Nucleus accumbens (tissue), 56 donors: Measurements from ENCODE around the gene GNL3.
A peak's percentile ranks its signal among the peaks of the same experiment; 100 is the strongest.
"Not testable (repeated sequence)": the region's sequence is repeated elsewhere in the genome, so short reads cannot be mapped to it uniquely, and the experiment has no call there.

ENCODE experiments used
- DNase-seq, 56 donors: peaks; one replicate each; lab custom pipeline; 2025; lab: John Stamatoyannopoulos, UW

GNL3 gene

DNA sequence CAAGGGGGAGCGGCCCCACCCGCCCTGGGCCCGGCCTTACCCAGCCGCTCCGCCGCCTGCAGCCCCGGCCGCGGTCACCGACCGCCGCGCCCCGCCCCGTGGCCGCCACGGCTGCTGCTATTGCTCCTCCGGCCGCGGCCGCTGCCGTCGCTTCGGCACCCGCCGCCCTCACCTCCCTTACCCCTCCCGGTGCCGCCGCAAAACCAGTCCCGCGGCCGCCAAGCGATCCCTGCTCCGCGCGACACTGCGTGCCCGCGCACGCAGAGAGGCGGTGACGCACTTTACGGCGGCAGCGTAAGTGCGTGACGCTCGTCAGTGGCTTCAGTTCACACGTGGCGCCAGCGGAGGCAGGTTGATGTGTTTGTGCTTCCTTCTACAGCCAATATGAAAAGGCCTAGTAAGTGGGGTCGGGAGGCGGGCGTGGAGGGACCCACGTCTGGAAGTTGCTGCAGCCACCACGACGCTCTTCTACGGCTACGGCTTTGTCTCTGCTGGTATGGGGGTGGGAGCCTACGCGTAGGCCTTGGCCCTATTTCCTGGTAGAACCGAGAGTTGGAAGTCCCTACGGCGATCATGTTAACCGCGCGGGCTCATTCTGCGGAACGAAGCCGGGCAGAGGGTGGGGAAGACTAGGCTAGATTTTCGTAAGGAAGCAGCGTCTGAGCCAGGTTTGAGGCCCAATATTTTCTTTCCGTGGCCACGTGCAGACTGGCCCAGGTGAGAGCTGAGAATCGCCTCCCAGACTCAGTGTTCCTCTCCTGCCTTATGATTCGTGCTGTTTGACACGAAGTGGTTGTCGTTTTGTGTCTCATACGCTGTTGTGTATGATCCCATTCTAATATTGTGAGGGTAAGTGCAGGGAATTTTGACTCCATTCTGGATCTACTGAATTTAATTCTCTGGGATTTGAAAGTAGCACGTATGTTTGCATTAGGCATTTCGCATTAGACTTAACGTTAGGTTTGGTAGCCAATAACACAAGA lies at the start of gene GNL3, which contains the start of gene PBRM1:
Gene GNL3 (plus strand): TSS at position 324 of the 983 bp plus-strand sequence. CDS start 61 bp downstream, at position 385.
Gene PBRM1 (minus strand): TSS at position 205 of the 983 bp plus-strand sequence.
- peak in 55 of 56 donors; percentile 63 to 96 (median 90) for DNase-seq

DNA sequence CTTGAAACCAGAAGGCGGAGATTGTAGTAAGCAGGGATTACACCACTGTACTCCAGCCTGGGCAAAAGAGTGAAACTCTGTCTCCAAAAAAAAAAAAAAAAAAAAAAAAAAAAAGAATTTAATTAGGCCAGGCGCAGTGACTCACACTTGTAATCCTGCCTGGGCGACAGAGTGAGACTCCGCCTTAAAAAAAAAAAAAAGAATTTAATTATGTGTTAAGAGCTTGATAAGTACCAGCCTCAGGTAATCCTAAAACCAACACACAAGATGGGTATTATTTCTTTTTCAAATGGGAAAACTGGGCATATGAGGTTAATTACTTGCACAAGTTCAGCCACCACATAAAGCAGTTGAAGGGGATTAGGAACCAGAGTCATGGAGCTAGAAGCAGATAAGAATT lies 49.2 kb upstream of the GNL3 start:
- no peak for DNase-seq

- no peak for DNase-seq
Observed at GRCh38 chr3:52645549-52645948, 40.3 kb upstream of the GNL3 start.

DNA sequence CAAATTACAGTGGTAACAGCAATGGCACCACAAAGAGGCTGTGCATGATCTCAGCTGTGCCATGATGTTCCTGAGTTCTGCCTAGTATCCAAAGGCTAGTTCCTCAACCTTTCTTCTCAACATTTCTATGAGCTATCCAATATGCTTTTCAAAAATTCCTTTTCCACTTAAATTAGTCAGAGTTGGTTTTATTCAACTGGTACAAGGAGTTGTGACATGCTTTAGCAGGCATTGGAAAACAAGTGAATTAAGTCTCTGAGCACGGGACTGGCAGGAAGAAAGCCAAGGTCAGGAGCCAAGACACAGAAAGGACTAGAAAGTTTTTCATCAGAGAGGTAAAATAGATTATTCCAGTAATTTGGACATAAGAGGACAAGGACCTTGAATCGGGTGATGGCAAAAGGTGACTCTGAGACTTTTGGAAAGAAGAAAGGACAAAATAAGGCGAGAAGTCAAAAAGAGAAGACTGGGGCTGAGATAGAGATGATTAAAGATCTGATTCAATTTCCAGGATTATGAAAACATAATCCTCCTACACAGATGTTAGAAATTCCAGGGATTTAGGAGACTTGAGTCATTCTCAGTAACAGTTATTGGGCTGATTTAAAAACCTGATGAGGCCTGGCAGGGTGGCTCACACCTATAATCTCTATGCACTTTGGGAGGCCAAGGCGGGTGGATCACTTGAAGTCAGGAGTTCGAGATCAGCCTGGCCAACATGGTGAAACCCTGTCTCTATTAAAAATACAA lies 36.2 kb upstream of the GNL3 start:
- DNase-seq = no peak

GRCh38 chr3:52650439-52650838 lies 35.4 kb upstream of the GNL3 start:
- no peak for DNase-seq

GRCh38 chr3:52651592-52651991 lies 34.2 kb upstream of the GNL3 start:
- DNase-seq = no peak

- DNase-seq = no peak
Observed at GRCh38 chr3:52655895-52656294, 29.9 kb upstream of the GNL3 start.

GRCh38 chr3:52660046-52660445 lies 25.8 kb upstream of the GNL3 start:
- DNase-seq = no peak

DNA sequence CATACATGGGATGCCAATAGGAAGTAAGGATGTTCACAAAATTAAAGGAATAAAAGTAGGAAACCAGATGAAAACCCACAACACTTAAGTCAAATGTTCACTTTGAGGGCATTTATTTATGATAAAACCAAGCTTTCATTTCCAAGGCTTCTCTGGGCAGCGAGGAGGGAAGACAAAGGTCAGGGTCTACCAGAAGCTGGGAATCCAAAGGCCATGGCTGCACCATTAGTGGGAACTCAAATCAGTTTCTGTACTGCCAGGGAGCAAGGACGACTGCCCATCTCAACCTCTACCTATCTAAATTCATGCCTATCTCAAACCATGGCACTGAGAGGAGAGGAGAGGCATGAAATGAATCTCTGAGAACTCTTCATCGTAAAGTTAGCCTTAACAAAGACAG lies 22.7 kb upstream of the GNL3 start:
- DNase-seq = no peak

DNA sequence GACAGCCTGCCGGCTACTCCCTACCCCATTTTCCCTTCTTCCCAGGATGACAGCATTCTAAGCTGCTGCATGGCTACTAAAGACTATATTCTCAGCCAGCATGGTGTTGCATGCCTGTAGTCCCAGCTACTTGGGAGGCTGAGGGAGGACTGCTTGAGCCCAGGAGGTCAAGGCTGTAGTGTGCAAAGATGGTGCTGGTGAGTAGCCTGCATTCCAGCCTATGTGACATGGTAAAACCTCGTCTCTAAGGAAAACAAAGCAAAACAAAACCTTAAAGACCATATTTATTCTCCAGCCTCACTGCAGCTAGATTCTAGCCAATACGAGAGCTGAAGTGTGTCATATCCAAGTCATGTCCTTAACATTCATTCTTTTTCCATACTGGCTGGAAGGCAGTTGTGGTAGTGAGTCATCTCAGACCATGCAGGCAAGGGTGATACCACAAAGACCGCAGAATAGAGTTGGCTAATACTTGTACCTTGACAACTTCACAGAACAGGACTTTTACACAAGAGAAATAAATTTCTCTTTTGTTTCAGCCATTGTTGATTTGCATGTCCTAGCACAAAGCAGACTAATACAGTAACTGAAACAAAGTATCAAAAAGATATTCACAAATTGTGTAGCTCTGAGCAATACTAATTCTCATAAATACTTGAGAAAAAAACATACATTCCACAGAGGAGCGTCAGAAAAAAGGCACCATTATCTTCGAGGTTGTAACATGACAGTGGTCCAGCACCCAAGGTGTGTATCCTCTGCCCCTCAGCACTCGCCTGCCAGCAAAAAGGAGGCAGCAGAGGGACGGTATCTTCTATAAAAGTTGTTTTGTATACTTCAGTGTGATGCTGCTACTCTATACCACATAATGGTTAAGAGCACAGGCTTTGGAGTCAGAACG lies 15.0 kb upstream of the GNL3 start:
- DNase-seq = no peak

DNA sequence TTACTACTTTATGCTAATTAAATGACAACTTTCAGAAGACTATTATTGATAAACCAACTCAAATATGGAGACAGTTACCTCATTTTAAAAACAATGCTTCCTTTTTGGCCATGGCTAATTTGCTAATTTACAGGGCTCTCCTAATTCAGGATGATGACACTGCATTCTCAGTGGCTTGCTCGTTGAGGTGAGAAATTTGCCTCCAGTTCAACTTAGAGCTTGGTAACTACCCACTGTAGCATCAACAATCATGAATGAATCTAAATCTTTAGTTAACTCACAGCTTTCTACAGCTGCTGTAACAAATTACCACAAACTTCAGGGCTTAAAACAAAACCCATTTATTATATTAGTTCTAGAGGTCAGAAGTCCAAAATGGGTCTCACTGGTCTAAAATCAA lies 14.2 kb upstream of the GNL3 start:
- no peak for DNase-seq

DNA sequence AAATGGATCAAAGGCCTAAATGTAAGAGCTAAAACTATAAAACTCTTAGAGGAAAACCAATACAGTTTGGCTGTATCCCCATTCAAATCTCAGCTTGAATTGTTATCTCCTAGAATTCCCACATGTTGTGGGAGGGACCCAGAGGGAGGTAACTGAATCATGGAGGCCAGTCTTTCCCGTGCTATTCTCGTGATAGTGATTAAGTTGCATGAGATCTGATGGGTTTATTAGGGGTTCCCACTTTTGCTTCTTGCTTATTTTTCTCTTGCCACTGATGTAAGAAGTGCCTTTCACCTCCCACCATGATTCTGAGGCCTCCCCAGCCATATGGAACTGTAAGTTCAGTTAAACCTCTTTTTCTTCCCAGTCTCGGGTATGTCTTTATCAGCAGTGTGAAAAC lies 9.6 kb upstream of the GNL3 start:
- DNase-seq = not testable (repeated sequence)

GRCh38 chr3:52678265-52679198 lies 7.3 kb upstream of the GNL3 start:
- no peak for DNase-seq

DNA sequence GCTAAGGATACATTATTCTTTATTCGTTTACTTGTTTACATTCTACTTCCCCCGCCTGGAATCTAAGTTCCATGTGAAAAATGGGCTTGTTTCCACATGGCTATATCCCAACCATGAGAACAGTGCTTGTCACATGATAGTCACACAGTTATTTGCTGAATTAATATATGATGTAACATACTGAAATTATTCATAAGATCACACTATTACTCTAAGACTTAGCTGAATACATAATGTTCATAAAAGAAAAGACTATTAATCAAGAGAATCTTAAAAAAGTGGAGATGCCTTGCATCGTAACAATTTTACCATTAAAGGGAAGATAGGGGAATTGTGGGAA lies 6.7 kb upstream of the GNL3 start:
- DNase-seq = no peak

GRCh38 chr3:52679811-52680210 lies 6.0 kb upstream of the GNL3 start:
- no peak for DNase-seq

DNA sequence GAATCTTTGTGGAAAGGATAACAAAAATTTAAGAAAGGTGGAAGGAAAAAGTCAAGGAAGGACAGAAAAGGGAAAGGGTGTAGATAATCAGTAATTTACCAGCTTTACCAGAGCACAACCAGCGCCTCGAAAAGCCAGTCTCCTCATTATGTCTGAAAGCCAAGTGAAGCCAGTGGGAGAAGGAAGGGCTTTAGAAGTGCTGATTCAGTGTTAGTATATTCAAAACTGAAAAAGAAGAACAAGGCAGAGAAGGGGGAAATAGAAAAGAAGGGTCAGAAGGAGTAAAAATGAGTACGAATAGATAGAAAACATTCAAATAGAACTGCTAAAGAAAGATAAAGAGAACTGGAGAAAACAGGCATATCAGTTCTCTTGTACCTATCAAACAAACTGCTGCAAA lies 4.2 kb upstream of the GNL3 start:
- DNase-seq = no peak

DNA sequence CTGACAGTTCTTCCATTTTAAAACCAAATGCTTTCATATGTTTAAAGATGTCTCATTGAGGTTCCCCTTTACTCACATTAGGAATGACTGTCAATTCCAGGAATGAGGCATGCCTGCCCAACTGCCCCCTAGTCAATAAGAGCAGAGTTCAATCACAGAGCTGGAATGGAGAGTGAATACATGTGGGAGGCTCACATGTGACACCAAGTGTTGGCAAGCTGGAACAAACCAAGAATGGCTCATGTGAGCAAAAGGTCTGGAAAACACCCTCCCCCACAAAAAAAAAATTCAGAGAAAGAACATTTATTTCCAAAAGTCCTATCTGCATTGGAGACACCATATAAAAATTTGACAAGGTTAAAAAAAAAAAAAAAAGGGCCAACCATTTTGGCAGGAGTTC lies 3.8 kb upstream of the GNL3 start:
- peak in 19 of 56 donors; percentile 1 to 31 (median 10) for DNase-seq

GRCh38 chr3:52683611-52684010 lies 2.2 kb upstream of the GNL3 start:
- DNase-seq = no peak

DNA sequence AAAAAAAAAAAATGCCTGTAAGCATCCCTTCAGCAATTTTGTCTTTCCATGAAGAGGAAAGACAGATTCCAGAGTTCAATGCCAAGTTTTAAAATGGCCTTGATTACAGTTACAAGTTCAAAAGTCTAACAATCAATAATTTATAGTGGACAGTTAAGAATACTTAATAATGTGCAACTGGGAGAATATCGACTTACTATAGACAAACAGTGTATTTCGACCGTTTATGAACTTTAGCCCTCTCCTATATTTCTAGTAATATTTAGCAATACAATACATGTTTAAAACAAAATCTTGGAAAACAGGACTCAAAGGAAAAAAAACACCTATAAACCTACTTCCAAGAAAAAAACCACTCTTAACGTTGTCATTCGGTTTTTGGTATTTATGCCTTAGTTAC lies 1.6 kb upstream of the GNL3 start:
- DNase-seq = no peak
